GM19467 (cell line): ENCODE data around the gene RENBP.

ENCODE experiments used
- ATAC-seq: cut with Tn5 transposase; IDR thresholded peaks from one replicate; pipeline ENCODE4 v1.9.1; 2021; ENCODE audit warnings: mild to moderate bottlenecking, moderate library complexity; ENCODE audit not compliant: unreplicated experiment

RENBP gene

GRCh38 chrX:153921511-153922446 lies 22.7 kb downstream of the RENBP start:
- ATAC-seq, result no peak

- ATAC-seq, result no peak
These were observed 23.4 kb downstream of the RENBP start for GRCh38 chrX:153921070-153921469.

DNA sequence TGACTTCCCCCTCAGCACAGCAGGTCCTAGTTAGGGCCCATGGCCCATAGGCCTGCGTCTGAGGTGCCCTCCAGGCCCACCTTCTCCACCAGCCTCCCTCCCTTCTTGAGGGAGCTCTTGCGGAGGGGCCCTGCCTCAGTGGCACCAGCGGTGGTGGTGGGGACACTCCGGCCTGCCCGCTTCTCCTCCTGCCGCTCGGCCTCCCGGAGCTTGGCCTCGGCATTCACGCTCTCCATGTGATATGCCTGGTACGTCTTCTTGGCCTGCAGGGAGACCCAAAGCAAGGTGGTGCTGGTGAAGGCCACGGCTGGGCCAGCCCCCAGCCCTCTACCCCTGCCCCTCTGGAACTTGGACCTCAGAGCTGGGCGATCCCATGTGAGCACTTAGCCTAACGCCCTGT lies 23.9 kb downstream of the RENBP start:
- ATAC-seq, result no peak

GRCh38 chrX:153919281-153919680 lies 25.2 kb downstream of the RENBP start:
- no peak for ATAC-seq

DNA sequence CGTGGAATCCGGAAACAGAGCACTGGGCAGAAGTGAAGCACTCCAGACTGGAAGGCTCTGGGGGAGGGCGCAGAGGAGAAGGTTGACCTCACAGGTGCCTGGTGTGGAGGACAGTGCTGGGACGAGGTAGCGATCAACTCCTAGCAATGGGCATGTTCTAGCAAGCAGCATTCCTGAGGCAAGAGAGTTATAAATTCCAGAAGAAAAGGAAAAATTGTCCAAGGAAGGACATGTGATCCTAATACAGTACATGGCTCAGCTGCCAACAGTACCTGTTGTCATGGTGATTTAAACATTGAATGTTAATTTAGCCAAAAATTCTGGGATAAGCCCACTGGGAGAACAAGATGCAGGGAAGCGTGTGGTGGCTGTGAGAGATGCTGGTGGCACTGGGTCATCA lies 26.6 kb downstream of the RENBP start:
- ATAC-seq, result no peak

- ATAC-seq, result no peak
These were observed 30.7 kb downstream of the RENBP start for GRCh38 chrX:153913701-153914100.

GRCh38 chrX:153913211-153913610 lies 31.2 kb downstream of the RENBP start:
- no peak for ATAC-seq

DNA sequence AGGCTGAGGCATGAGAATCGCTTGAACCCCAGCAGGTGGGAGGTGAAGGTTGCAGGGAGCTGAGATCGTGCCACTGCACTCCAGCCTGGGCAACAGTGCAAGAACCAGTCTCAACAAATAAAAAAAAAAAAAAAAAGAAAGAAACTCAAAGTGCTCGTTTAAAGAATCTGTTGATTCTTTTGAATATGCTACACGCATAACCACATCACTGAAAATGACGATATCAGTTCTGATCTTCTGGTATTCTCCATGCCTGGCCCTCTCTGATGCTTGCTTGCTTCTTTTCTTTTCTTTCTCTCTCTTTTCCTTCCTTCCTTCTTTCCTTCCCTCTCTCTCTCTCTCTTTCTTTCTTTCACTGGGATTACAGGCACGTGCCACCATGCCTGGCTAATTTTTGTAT lies 32.6 kb downstream of the RENBP start:
- no peak for ATAC-seq

DNA sequence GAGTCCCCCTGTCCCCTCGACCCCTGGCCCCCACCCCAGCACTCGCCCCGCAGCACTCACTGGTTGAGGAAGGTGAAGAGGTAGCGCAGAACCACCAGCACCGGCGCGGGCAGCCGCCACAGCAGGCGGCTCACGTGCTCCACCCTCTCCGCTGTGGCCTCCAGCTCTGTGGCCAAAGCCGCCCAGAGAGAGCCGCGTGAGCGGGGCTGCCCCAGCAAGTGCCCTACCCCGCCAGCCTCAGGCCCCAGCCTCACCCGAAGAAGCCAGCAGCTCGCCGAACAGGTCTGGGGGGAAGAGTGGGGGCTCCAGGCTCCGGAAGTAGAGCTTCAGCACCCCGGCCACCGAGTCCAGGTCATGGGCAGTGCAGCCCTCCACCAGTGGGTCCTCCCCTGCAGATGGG lies 34.0 kb downstream of the RENBP start:
- ATAC-seq, result no peak

GRCh38 chrX:153909980-153910360 lies 34.5 kb downstream of the RENBP start:
- ATAC-seq, result no peak

DNA sequence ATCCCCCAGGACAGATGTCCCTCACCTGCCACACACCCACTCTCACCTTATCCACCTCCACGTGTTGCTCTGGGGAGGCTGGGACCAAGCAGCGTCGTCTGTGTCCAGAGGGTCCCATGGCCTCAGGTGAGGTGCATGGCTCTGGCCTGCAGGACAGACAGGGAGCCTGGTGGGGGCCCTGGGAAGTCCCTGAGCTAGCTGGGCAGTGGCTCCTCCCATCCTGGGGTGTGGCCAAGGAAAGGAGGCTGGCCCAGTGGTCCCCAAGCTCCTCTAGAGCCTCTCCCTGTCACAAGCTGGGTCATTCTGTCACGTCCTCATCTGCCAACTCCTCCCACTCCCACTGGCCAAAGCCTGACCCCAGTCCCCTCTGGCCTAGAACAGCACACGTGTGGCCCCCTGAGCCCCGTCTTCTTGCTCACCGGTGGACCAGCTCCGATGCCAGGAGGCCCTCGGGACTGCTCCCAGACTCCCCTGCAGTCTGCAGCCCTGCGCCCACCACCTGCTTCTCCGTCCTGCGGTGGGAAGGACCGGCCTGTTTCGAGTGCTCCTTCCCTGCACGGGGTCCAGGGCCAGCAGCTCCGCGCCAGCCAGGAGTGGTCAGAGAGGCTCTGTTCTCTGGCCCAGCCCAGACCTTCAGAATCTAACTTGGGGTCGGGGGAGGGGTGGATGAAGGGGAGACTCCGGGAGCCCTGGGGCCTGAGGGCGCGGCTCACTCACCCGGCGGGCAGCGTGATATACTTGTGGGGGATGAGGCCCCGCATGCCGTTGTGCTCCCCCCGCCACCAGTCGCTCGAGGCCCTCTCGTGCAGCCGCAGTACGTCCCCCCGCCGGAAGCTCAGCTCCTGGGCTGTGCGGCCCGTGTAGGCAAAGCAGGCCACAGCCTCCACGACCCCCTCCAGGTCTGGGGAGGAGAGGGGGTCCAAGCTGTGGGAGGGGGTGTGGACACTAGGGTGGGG lies 35.1 kb downstream of the RENBP start:
- ATAC-seq, result no peak

DNA sequence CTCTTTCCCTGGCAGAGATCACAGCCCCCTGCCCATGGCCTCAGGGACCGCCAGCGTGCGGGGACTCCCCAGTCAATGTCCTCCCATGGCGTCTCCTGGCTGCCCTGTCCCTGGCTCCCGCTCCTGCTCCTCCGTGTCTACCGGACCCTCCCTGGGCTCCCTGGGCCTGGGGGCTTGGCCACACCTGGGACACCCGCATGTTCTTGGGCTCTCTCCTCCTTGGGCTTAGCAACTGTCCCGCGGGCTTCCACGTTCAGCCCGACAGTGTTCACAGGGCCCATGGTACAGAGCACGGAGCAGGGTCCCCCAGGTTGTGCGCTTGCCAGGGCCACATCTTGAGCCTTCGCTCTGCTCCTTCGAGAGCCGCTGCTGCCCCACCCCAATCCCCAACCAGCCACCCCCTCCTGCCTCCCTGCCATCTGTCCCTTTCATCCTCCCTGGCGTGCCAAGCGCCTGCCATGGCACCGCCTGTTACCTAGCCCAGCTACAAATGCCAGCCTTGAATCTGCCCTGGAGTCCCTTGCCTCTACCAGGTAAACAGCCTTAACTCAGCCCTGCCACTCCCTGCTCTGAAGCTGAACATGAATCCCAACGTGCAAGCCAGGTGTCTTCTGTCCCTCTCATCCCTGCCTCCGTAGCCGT lies 36.1 kb downstream of the RENBP start:
- no peak for ATAC-seq

- no peak for ATAC-seq
These were observed 37.0 kb downstream of the RENBP start for GRCh38 chrX:153907456-153907855.

GRCh38 chrX:153906126-153906917 lies 38.1 kb downstream of the RENBP start:
- ATAC-seq, result no peak

DNA sequence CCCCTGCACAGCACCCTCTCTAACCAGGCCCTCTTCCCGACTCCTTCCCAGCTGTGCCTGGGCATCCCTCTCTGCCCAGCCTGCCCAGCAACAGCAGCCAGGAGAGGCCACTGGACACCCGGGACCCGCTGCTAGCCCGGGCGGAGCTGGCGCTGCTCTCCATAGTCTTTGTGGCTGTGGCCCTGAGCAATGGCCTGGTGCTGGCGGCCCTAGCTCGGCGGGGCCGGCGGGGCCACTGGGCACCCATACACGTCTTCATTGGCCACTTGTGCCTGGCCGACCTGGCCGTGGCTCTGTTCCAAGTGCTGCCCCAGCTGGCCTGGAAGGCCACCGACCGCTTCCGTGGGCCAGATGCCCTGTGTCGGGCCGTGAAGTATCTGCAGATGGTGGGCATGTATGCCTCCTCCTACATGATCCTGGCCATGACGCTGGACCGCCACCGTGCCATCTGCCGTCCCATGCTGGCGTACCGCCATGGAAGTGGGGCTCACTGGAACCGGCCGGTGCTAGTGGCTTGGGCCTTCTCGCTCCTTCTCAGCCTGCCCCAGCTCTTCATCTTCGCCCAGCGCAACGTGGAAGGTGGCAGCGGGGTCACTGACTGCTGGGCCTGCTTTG lies 38.9 kb downstream of the RENBP start:
- no peak for ATAC-seq

DNA sequence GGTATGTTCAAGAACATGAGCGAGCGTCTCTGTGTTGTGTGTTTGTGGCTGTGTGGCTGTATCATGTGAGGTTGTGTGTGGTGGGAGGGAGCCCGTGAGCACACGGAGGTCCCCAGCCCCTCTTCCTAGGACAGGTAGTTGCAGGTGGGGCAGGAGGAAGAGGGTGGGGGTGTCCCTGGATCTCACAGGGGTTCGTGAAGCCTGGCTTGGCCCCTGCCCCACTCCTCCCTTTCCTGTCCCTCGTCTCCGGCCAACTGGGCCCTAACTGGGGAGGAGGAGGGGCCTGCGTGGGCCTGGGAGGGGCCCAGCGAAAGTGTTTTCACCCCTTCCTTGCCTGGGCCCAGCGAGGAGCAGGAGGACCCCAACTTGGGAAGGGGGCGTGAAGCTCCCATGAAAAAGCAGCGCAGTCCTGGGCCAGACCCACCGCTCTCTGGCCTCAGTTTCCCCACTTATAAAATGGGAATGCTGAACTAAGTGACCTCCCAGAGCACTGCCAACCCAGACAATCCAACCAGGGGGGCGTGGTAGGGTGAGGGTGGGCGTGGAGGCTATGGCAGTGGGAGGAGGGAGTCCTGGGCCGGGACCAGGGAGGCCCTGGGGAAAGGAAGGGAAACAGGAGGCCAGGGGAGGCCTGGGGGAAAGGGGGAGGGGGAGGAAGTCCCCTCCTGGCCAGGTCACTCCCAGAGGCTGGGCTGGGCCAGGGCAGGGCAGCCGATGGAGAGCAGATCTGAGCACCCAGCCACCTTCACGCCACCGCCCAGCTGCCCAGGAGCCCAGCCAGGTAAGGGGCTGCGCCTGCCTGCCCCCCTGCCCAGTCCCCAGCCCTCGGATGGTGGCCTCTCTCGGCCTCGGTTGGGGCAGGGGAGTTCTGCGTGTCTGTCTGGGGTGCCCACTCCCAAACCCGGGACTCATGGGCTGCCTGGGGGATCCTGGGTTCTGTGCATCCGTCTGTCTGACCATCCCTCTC lies 40.2 kb downstream of the RENBP start, which contains the start of gene AVPR2:
Gene AVPR2 (plus strand): TSS at position 683 of the 967 bp plus-strand sequence. CDS start 473 bp downstream, outside the sequence.
- no peak for ATAC-seq

DNA sequence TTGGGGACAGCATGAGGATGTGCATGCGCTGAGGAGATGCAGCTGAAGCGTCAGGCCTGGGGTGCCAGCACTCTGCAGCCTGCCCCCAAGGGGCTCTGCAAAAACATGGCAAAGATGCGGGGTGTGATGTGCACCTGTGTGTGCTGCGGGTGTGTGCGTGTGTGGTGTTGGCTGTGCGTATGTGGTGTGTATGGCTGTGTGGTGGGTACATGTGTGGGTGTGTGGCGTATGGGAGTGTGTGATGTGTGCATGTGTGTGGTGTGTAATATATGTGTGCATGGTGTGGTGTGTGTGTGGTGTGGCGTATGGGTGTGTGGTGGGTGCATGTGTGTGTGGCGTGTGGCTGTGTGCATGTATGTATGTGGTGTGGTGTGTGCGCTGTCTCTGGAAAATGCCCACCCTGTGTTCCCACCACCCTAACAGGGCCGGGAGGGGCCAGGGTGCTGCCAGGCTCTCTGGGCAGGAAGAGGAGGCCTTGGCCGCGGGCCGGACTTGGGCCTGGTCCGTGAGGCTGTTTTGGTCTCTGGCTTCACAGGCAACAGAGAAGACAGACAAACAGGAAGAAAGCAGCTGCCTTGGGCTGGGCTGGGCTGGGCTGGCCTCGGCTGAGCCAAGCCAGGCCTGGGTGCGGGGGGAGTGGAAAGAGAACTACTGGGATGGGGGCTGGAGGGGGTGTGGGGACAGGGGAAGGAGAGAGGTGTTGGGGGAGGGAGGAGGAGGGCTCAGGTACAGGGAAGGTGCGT lies 41.0 kb downstream of the RENBP start:
- no peak for ATAC-seq

GRCh38 chrX:153902385-153902784 lies 42.1 kb downstream of the RENBP start:
- ATAC-seq, result no peak
